Heart right ventricle (tissue), 16 donors: Measurements from ENCODE around the gene POU3F3. TPM values are rescaled to one million over a fixed set of nuclear protein-coding genes. Genes with fewer than 3 reads are reported as not detected.

Experiments
- ATAC-seq, 8 donors: fragments of 200-7000 bp; cut with Tn5 transposase; one replicate each; pipeline ENCODE4 v1.9.1; 2020; ENCODE audit warnings: mild to moderate bottlenecking in 8 of 8, moderate library complexity in 8 of 8, moderate number of reproducible peaks in 1 of 8
- DNase-seq, 2 donors: peaks; one replicate each; pipeline ENCODE4 v3.0.0-alpha.2; 2020
- H3K27ac ChIP-seq, 10 donors: fragments of 200-600 bp; sonication (generic) in 2 of 10; one replicate each; pipeline versions ENCODE4 v1.5.0 to v1.8.0; 2020 to 2022; ENCODE audit warnings: mild to moderate bottlenecking in 3 of 10
- H3K27me3 ChIP-seq, 7 donors: fragments of 200-600 bp; one replicate each; pipeline ENCODE4 v1.8.0; 2021 to 2022; ENCODE audit warnings: mild to moderate bottlenecking in 2 of 7
- H3K36me3 ChIP-seq, 9 donors: fragments of 200-600 bp; sonication (generic) in 1 of 9; one replicate each; pipeline versions ENCODE4 v1.5.0 to v1.8.0; 2020 to 2022; ENCODE audit warnings: mild to moderate bottlenecking in 2 of 9
- H3K4me1 ChIP-seq, 9 donors: fragments of 200-600 bp; sonication (generic) in 1 of 9; one replicate each; pipeline versions ENCODE4 v1.5.0 to v1.8.0; 2020 to 2022; ENCODE audit warnings: mild to moderate bottlenecking in 4 of 9
- H3K4me3 ChIP-seq, 10 donors: fragments of 200-600 bp; sonication (generic) in 2 of 10; one replicate each; pipeline versions ENCODE4 v1.5.0 to v1.8.0; 2020 to 2022; ENCODE audit warnings: mild to moderate bottlenecking in 7 of 10, moderate library complexity in 2 of 10
- H3K9me3 ChIP-seq, 11 donors: fragments of 200-600 bp in 10 of 11; sonication (generic) in 2 of 11; one replicate each; pipeline versions ENCODE4 v1.5.0 to v1.8.0; 2013 to 2022; ENCODE audit warnings: mild to moderate bottlenecking in 2 of 11, control low read depth in 1 of 11, moderate library complexity in 1 of 11
- WGBS, 2 donors: extraction: QIAGEN DNeasy Blood & Tissue Kit; methylation state at CpG; one replicate each; pipeline ENCODE4 v1.1.7; 2013; ENCODE audit warnings: inconsistent platforms in 1 of 2; 5-methylcytosine and 5-hydroxymethylcytosine counted together
- intact Hi-C, 10 donors: fragments of 100-400 bp; cut with DNase I; formaldehyde crosslinking; loops; one replicate each; pipeline versions ENCODE4 v1.11.1 to v1.14.2; 2022
- polyA plus RNA-seq, 2 donors: library from polyadenylated mRNA; stranded (reverse); fragments of 200-250 nt; gene quantifications; one replicate each; pipeline ENCODE4 v1.2.3, GENCODE V29; 2013
- total RNA-seq, 10 donors: library from RNA; stranded (reverse); fragmentation: NEBNext Ultra II Directional in 3 of 10; extraction: Animal tissue kit (Norgen Biotek cat#: 25700) in 3 of 10; gene quantifications; one replicate each; pipeline versions ENCODE4 v1.2.1 to v1.2.4, GENCODE V29; 2021 to 2023
- TF ChIP-seq, protein P1 (sequence below), 9 donors: fragments of 200-600 bp; sonication (generic) in 2 of 9; IDR thresholded peaks; one replicate each; pipeline versions ENCODE4 v1.5.0 to v1.8.0; 2021 to 2022; ENCODE audit warnings: antibody characterized with exemption in 9 of 9, mild to moderate bottlenecking in 5 of 9, moderate library complexity in 1 of 9
- donor health status: Arrhythmogenic right ventricular cardiomyopathy.
- donor health status: ischemic (EF 13 %, LVEDD 7.1; RV severe dilation, severe dysfunction).
- donor health status: healthy with polysubstance abuse.
- donor health status: DM: no; HTN: yes; CAD: no.
- donor health status: DM: no; HTN: no; CAD: no.
- donor health status: ischemic (EF 25% LVEDD 6.9; RV normal size, moderate dysfunction).
- donor health status: ischemic (EF 25% LVEDD 5.7; RV mildly dilated, moderate dysfunction).
- donor health status: healthy.
- donor health status: DM: yes; HTN: yes; CAD: no.
- donor health status: Ischemic cardiomyopathy.
- donor health status: ischemic (EF 35%, LVEDD 5.7; RV mildly dilated, moderate dysfunction).
- donor health status: nonischemic (EF 11% LVEDD 7.7; RV severe dilation, severe dysfunction).
- donor health status: DM: yes; HTN: yes; CAD: no.
- donor health status: PGD.
- donor health status: ischemic (EF 29% LVEDD 5.4; RV normal size, mild dysfunction).
- donor health status: nonischemic (EF 23%, LVEDD 6.1; RV moderate dilation, normal function).

POU3F3 gene
- total and polyA plus RNA-seq, 12 donors, result 0.04 to 0.61 (median 0.12) TPM; not detected in 5

DNA sequence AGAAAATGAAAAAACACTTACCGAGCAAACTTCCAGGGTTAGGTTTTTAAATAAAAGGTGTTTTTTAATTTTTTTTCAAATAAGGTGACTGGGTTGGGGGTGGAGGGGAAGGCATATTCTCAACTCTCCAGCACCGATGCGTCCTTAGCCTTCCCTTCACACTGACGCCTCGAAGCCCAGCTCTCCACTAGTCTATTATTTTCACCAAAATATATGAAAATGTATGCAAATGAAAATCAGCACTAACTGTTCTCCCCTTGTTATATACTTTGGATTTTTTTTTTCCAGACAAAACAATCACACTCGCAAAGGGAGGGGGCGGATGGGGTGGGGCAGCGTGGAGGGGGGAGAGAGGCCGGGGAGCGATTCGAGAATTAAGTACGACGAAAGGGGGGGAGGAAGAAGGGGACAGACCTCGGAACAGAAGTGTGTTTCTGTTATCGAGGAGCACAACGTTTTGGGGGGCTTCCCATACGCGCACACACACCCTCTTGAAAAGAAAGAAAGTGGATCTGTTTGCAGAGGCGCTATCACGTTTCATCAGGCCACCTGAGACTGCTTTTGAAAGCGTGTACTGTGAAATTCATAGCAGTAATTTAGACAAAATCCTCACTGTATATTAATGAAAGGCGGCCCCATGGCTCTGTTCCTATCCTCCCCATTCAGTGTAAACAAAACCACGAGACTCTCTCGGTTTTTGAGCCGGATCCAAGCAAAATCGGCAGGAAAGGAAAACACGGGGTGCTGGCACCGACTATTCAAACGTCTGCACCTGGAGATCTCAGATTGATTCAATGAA is 2.4 kb upstream of the POU3F3 start:
- TF ChIP-seq, protein P1, sequence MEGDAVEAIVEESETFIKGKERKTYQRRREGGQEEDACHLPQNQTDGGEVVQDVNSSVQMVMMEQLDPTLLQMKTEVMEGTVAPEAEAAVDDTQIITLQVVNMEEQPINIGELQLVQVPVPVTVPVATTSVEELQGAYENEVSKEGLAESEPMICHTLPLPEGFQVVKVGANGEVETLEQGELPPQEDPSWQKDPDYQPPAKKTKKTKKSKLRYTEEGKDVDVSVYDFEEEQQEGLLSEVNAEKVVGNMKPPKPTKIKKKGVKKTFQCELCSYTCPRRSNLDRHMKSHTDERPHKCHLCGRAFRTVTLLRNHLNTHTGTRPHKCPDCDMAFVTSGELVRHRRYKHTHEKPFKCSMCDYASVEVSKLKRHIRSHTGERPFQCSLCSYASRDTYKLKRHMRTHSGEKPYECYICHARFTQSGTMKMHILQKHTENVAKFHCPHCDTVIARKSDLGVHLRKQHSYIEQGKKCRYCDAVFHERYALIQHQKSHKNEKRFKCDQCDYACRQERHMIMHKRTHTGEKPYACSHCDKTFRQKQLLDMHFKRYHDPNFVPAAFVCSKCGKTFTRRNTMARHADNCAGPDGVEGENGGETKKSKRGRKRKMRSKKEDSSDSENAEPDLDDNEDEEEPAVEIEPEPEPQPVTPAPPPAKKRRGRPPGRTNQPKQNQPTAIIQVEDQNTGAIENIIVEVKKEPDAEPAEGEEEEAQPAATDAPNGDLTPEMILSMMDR (IDR thresholded peaks at IDR 0.05), result no peak
- ATAC-seq, result no peak
- H3K9me3 ChIP-seq, result no peaks in the 10 kb centered on the region
- WGBS, 2 donors, result 3 to 4% methylated on average over 29 of the region's 29 CpGs
- H3K27me3 ChIP-seq, result peaks cover 30 to 90% (median 88%) of the 10 kb centered on the region in 7 donors
- H3K4me3 ChIP-seq, result peak overlapping the region in 4 of 10 donors; percentile 46 to 56 (median 52)
- H3K36me3 ChIP-seq, result no peaks in the 10 kb centered on the region
- peaks cover 2 to 37% (median 28%) of the 10 kb centered on the region in 9 donors for H3K4me1 ChIP-seq
- intact Hi-C loops, result loop anchor here in 1 of 10 donors (5.0 kb wide), 1 partner anchor 424 kb away; no protein-coding TSS in a partner anchor
- no peak for DNase-seq
- no peak overlapping the region for H3K27ac ChIP-seq

DNA sequence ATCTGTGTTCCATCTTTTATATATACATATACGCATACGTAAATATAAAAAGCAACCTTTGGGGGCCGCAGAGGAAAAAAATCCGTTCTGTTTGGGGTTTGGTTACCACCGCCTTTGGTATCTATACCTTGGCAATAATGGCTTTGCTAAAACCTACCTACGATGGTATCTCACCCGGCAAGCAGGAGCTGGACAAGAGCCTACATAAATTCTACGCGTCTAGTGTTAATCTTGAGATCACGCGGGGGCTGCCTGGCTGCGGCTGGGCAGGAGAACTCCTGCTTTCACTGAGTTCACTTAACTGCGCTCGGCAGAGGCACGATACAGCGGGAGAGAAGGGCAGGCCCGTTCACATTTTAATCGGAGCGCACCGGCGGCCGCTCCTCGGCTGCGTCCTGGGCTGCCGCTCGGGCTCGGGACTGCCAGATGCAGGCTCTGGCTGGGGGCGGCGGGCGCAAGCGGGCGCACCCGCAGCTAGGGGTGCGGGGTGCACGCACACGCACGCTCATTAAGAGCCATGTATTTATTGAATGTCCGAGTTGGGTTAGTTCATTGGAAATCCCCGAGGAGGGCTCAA is 1.7 kb upstream of the POU3F3 start:
- intact Hi-C loops, result loop anchor here in 1 of 10 donors (5.0 kb wide), 1 partner anchor 425 kb away; no protein-coding TSS in a partner anchor
- TF ChIP-seq, protein P1 (IDR thresholded peaks at IDR 0.05), result no peak
- 2 to 3% methylated on average over 39 of the region's 39 CpGs for WGBS, 2 donors
- DNase-seq (peak in 1 of 2 donors; percentile 17), ATAC-seq (peak in 4 of 8 donors; percentile 29 to 68 (median 43))
- Histone ChIP-seq H3K27ac (no peak overlapping the region), H3K4me1 (peaks cover 2 to 42% (median 31%) of the 10 kb centered on the region in 9 donors), H3K36me3 (no peaks in the 10 kb centered on the region), H3K4me3 (peak overlapping the region; percentile 7 to 56 (median 40)), H3K9me3 (no peaks in the 10 kb centered on the region), H3K27me3 (peaks cover 28 to 90% (median 88%) of the 10 kb centered on the region in 7 donors)

DNA sequence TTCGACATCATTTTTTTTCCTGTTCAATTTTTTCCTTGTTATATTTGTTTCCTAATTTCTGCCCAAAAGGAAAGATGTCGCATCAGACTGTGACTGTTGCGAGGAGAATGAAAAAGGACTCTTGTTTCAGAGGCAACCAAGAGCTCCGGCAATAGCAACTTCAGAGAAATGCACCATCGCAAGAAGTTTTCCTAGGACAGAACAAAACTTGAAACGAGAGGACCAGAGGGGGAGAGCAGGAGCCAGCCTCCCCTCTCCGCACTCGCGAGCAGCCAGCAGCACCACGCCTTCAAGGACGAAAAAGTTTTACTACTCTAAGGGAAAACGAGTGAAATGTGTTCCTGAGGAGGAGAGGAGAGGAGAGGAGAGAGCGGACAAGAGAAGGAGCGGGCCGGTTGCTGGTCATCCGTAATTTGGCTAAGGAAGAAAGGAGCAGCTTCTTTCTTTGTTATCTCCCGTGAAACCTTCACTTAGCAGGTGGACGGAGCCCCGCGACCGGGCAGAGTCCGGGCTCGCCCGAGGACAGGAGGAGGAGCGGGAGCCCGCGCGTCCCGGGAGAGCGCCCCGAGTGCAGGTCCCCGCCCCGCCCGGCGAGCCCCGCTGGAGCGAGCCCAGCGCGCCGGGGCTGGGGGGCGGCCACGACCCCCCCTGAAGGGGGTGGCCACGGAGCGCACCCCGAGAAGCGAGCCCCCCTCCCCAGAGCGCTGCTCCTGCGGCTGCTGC is 744 bp downstream of the POU3F3 start:
- DNase-seq, result no peak
- H3K9me3 ChIP-seq, result no peaks in the 10 kb centered on the region
- no peak for ATAC-seq
- intact Hi-C loops, result loop anchor here in 1 of 10 donors (5.0 kb wide), 1 partner anchor 427 kb away; no protein-coding TSS in a partner anchor
- peak overlapping the region in 4 of 10 donors; percentile 48 to 56 (median 52) for H3K4me3 ChIP-seq
- no peaks in the 10 kb centered on the region for H3K36me3 ChIP-seq
- TF ChIP-seq, protein P1 (IDR thresholded peaks at IDR 0.05), result no peak
- H3K27ac ChIP-seq, result no peak overlapping the region
- 2 to 4% methylated on average over 40 to 48 of the region's 48 CpGs for WGBS, 2 donors
- H3K4me1 ChIP-seq, result peaks cover 2 to 46% (median 38%) of the 10 kb centered on the region in 9 donors
- peaks cover 50 to 90% (median 88%) of the 10 kb centered on the region in 7 donors for H3K27me3 ChIP-seq
